Measurements from ENCODE around the gene FAM83C.

DNA sequence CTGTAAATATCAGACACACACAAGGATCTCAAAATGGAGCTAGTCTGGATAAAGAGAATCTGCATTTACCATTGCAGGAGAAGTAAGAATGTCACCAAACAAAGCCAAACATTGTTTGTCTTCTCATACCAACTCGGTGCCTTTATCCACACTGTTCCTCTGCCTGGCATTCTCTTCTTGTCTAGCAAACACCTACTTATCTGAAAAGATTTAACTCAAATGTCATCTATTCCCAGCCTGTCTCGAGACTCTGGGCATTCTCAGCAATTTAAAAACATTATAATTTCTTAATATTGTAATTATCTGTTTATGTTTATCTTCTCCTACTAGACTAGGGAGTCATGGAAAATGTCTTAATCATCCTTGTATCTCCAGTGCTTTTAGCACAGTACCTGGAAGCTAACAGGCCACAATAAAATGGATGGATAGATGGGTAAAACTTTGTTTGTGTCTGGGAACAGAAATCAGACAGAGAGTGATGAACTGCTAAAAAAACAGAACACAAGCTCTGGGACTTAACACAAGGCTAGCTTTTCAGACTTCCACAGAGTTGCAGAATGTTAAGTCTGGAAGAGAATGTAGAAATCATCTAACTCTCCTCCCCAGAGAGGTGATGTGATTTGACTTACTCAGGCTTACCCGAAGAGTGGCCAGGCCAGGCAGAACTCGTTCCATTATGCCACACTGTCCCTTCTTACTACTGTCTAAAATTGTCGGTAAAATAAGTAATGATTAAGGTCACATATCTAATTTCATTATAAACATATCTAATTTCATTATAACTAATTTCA lies 42.3 kb upstream of the FAM83C start:
- TF ChIP-seq, protein P1, sequence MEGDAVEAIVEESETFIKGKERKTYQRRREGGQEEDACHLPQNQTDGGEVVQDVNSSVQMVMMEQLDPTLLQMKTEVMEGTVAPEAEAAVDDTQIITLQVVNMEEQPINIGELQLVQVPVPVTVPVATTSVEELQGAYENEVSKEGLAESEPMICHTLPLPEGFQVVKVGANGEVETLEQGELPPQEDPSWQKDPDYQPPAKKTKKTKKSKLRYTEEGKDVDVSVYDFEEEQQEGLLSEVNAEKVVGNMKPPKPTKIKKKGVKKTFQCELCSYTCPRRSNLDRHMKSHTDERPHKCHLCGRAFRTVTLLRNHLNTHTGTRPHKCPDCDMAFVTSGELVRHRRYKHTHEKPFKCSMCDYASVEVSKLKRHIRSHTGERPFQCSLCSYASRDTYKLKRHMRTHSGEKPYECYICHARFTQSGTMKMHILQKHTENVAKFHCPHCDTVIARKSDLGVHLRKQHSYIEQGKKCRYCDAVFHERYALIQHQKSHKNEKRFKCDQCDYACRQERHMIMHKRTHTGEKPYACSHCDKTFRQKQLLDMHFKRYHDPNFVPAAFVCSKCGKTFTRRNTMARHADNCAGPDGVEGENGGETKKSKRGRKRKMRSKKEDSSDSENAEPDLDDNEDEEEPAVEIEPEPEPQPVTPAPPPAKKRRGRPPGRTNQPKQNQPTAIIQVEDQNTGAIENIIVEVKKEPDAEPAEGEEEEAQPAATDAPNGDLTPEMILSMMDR (IDR thresholded peaks at IDR 0.05) = no peak
- no peak for TF ChIP-seq POLR2A (IDR thresholded peaks at IDR 0.05)
